NCI-H748 (cell line): ENCODE results near the gene ELMO1.

ENCODE experiments used
- DNase-seq: peaks from one replicate; lab custom pipeline; 2025; ENCODE audit not compliant: unreplicated experiment; lab: John Stamatoyannopoulos, UW

The ELMO1 gene

GRCh38 chr7:37071124-37071523 lies 377.5 kb downstream of the ELMO1 start:
- DNase-seq: no peak

GRCh38 chr7:37070471-37070870 lies 378.2 kb downstream of the ELMO1 start:
- DNase-seq: no peak

DNA sequence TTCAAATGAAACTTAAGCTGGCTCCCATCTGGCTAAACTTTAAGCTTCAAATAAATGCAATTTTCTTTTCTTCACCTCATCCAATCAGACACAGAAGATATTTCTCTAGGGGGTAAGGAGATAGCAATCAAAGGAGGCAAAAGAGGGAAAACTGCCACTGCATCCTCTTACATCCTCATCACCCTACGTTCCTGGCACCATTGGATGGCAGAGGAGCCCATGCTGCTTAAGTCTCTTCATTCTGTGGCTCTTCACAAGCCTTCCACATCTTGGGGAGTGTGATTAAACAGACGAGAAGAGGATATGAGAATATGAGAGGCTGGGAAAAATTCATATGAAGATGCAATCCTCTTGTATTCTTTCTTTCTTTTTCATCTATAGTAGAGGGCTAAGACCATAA lies 378.6 kb downstream of the ELMO1 start:
- no peak for DNase-seq

- DNase-seq: no peak
These were observed 379.3 kb downstream of the ELMO1 start for GRCh38 chr7:37069336-37069735.

DNA sequence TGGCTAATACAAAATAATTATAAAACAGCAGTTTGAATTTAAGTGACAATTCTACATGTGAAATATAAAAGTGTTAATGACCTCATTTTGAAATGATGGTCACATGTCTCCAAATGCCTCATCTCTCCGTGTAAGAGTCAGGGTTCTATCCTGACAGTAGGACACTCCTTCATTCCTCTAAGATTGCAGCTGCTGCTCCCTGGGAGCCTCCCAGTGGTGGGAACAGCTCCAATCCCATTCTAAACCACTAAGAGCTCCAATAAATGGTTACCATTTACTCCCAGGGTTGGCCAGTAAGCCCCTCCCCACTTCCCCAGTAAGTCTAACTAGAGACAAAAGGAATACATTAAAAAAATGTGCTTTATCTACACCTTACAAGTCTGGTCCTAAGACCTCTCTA lies 379.8 kb downstream of the ELMO1 start:
- DNase-seq: no peak

- DNase-seq: peak; percentile 22
These were observed 380.6 kb downstream of the ELMO1 start for GRCh38 chr7:37068038-37068437.

- DNase-seq: no peak
These were observed 382.8 kb downstream of the ELMO1 start for GRCh38 chr7:37065779-37066271.

- no peak for DNase-seq
These were observed 386.2 kb downstream of the ELMO1 start for GRCh38 chr7:37062560-37062859.

GRCh38 chr7:37061849-37062559 lies 386.7 kb downstream of the ELMO1 start:
- DNase-seq: no peak

DNA sequence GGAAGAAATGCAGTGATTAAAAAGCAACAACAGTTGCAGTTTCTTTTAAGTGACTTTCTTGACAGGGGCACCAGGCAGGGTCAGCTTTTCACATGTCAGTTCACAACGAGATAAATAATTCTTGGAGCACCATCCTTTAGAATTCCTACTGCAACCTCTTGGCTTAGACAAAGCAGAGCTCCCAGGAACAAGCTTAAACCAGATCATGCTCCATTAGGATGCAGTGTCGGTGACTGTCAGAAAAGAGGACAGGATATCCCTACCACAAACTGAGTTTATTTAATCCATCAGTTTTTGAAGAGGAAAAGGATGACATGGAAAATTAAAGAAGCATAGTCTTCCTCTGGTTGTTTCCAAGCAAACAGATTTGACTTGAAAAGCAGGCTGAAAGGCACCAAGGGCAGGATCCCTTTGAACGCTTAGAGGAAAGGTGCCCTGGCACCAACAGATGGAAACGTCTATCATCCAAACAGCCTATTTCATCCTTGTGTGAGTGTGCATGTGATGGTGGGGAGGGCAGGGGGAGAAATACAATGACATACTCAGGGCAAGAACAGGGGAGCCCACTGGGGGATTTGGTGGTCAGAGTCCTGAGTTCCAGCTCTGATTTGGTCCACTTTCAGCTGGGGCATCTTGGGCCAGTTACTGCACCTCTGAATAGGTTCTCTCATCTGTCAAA lies 392.3 kb downstream of the ELMO1 start:
- DNase-seq: no peak

- no peak for DNase-seq
These were observed 393.9 kb downstream of the ELMO1 start for GRCh38 chr7:37054624-37055241.

GRCh38 chr7:37052705-37053104 lies 396.0 kb downstream of the ELMO1 start:
- no peak for DNase-seq

GRCh38 chr7:37050801-37051200 lies 397.9 kb downstream of the ELMO1 start:
- DNase-seq: no peak

- no peak for DNase-seq
These were observed 400.0 kb downstream of the ELMO1 start for GRCh38 chr7:37048674-37049073.

GRCh38 chr7:37047260-37047659 lies 401.4 kb downstream of the ELMO1 start:
- DNase-seq: peak; percentile 75

DNA sequence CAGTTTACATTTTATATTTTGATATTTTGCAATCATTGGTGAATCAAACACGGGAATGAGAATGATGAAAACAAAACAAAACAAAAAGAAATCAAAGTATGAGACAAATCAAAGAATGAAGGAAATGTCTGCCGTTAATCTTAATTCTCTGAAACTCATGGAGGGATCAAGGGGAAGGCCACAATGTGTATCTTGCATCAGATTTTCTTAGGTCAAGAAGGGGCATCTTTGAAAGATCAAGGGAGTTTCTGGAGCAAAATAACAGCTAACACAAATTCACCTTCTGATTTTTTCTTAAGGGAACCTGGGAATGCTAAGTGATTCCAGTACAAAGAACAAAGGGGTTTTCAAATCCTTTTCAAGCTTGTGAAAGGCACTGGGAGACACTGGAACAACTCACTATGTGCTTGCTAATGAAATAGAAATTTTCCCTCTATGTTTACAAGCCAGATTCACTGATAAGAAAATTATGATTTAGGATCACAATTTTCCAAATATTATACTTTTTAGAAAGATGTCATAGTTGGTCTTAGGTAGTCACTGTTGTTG lies 402.1 kb downstream of the ELMO1 start:
- DNase-seq: no peak

DNA sequence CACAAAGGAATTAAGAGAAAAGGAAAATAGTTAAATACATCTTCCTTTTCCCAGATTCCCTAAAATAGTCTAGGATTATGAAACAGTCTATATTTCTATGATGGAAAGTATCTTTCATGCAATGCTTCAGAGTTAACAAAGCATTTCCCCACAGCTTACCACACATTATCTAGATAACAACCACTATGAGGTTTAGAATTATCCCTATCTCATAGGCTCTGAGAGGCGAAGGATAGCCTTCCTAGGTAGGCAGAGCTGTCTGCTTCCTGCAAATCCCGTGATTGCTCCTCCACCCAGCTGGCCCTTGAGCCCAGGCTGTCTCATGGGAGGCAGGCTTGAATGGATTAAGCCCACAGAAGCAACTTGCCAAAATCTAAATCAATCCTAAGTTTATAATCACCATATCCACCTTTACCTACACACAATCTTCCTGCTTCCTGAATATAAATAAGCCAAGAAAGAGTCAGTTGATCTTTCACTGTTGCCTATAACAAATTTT lies 402.9 kb downstream of the ELMO1 start:
- no peak for DNase-seq

GRCh38 chr7:37041461-37041860 lies 407.2 kb downstream of the ELMO1 start:
- DNase-seq: no peak

DNA sequence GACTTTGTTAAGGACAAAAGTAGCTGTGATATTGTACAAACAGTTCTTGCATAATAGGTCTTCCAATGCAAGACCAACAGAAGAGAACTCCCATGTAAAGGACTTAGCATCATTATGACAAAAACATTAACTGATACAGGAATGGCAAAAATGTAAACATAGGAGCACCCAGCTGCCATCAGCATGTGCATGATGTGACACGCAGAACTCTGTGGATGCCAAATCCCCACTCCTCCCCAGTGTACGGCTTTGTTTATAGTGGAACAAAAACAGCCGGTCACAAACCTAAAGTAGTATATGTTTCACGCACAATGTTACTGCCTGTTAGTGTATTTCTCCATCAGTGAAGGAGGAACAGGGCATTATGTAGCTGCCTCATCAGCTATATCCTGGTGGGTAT lies 408.3 kb downstream of the ELMO1 start:
- peak; percentile 93 for DNase-seq

DNA sequence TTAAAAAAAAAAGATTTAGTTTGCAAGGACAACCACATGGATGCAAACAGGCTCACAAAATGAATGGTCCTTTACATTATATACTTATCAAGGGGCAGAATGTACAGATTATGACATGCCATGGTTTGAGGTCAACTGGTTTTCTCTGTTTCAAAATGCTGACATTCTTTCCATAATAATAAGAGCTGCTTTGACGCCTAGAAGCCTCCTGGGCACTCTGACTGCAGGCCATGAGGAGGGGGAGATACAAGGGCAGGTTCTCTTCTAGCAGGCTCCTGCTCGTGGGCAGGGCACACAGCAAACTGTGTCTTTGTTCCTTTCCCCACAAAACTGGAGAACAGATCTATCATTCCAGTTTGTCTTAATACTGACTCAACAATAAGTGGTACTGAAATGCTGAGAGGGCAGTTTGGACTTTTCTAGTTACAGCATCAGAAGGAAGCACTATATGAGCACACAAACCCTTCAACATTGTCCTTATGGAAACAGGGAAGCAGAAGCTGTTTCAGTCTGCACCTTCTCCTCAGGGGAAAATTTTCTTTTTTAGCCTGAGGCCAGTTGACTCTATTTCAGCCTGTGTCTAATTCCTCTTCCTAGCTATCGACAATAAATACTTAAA lies 409.4 kb downstream of the ELMO1 start:
- no peak for DNase-seq

GRCh38 chr7:37038706-37039105 lies 410.0 kb downstream of the ELMO1 start:
- DNase-seq: no peak
